PC-3 (cell line): Measurements from ENCODE around the gene PRKN.

Experiments used
- EZH2 ChIP-seq: fragments of 300-600 bp; sonication (generic); IDR thresholded peaks from one replicate; pipeline ENCODE4 v1.6.1; 2017; ENCODE audit warnings: antibody characterized with exemption, mild to moderate bottlenecking, low read length; ENCODE audit not compliant: unreplicated experiment
- EZH2phosphoT487 ChIP-seq: fragments of 300-600 bp; sonication (generic); IDR thresholded peaks from 2 replicates; pipeline ENCODE4 v1.6.1; 2018; ENCODE audit warnings: mild to moderate bottlenecking, antibody characterized with exemption, low read length, borderline replicate concordance
- TF ChIP-seq, protein P1 (sequence below): fragments of 300-600 bp; sonication (generic); conservative IDR thresholded peaks from 2 replicates; pipeline ENCODE4 v1.5.1; 2017; ENCODE audit warnings: antibody characterized with exemption, low read depth, mild to moderate bottlenecking, low read length

DNA sequence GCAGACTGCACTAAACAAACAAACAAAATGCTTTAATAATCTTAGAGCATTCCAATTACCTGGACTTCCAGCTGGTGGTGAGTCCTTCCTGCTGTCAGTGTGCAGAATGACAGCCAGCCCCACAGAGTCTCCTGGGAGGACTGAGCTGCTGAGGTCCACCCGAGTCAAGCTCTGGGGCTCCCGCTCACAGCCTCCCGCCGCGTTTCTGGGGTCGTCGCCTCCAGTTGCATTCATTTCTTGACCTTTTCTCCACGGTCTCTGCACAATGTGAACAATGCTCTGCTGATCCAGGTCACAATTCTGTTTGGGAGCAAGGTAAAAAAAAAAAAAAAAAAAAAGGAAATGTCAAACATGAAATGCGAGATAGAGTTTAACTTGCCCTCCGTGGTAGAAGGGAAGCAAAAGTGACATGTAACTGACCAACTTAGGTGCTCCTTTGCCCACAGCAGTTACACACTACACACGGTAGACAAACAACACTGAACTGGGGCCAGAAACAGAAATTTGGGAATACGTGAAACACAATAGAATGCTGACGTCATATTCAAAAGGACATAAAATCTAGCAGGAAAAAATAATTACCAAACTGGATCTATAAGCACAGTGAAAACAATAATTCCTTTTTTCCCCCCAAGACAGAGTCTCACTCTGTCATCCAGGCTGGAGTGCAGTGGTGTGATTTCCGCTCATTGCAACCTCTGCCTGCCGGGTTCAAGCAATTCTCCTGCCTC lies 464.9 kb downstream of the PRKN start:
- TF ChIP-seq, protein P1, sequence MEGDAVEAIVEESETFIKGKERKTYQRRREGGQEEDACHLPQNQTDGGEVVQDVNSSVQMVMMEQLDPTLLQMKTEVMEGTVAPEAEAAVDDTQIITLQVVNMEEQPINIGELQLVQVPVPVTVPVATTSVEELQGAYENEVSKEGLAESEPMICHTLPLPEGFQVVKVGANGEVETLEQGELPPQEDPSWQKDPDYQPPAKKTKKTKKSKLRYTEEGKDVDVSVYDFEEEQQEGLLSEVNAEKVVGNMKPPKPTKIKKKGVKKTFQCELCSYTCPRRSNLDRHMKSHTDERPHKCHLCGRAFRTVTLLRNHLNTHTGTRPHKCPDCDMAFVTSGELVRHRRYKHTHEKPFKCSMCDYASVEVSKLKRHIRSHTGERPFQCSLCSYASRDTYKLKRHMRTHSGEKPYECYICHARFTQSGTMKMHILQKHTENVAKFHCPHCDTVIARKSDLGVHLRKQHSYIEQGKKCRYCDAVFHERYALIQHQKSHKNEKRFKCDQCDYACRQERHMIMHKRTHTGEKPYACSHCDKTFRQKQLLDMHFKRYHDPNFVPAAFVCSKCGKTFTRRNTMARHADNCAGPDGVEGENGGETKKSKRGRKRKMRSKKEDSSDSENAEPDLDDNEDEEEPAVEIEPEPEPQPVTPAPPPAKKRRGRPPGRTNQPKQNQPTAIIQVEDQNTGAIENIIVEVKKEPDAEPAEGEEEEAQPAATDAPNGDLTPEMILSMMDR, result no peak
- TF ChIP-seq EZH2phosphoT487 (no peak), EZH2 (no peak)
